A673 (cell line): ENCODE data around the gene ADARB2. TPM values are rescaled to one million over a fixed set of nuclear protein-coding genes. Genes with fewer than 3 reads are reported as not detected.
"Not testable (repeated sequence)": the region's sequence is repeated elsewhere in the genome, so short reads cannot be mapped to it uniquely, and the experiment has no call there.

Source experiments
- BruUV-seq: library from RNA; stranded (reverse); fragments of 400-500 nt; replicated peaks from 2 replicates; lab custom pipeline; 2021; lab: Mats Ljungman, UMichigan
- CTCF ChIA-PET: fragments of 300-600 bp; sonication (Branson Sonifier 250); formaldehyde crosslinking; loops from one replicate; lab custom pipeline; 2022; ENCODE audit warnings: antibody characterized with exemption; lab: Charles Lee
- POLR2A ChIA-PET: fragments of 300-600 bp; sonication (Branson Sonifier 250); formaldehyde crosslinking; loops from one replicate; lab custom pipeline; 2022; ENCODE audit warnings: antibody characterized with exemption; ENCODE audit not compliant: low non-redundant PET; lab: Charles Lee
- DNase-seq: peaks from one replicate; pipeline ENCODE4 v3.0.0-alpha.2; 2015; ENCODE audit warnings: low spot score
- H3K27ac ChIP-seq: fragments of 200-600 bp; sonication (generic); 2 replicates; pipeline ENCODE4 v1.5.1; 2016; ENCODE audit warnings: mixed run types, low read depth, mild to moderate bottlenecking, mixed read lengths, antibody characterized with exemption, low read length; ENCODE audit not compliant: poor library complexity, severe bottlenecking
- H3K27me3 ChIP-seq: fragments of 200-600 bp; sonication (generic); replicated peaks from 2 replicates; pipeline ENCODE4 v1.6.1; 2017; ENCODE audit warnings: mixed run types, low read depth, mild to moderate bottlenecking, mixed read lengths, antibody characterized with exemption, low read length; ENCODE audit not compliant: insufficient read depth, poor library complexity
- H3K36me3 ChIP-seq: fragments of 200-600 bp; sonication (generic); 2 replicates; pipeline ENCODE4 v1.6.1; 2016; ENCODE audit warnings: mixed run types, mild to moderate bottlenecking, mixed read lengths, antibody characterized with exemption, low read length; ENCODE audit not compliant: insufficient read depth, poor library complexity, severe bottlenecking
- H3K4me1 ChIP-seq: fragments of 200-600 bp; sonication (generic); 2 replicates; pipeline ENCODE4 v1.6.1; 2017; ENCODE audit warnings: mixed run types, mild to moderate bottlenecking, mixed read lengths, antibody characterized with exemption, low read length; ENCODE audit not compliant: insufficient read depth, poor library complexity, severe bottlenecking
- H3K4me3 ChIP-seq: fragments of 200-600 bp; sonication (generic); 2 replicates; pipeline ENCODE4 v1.5.1; 2016; ENCODE audit warnings: low read depth, mixed run types, mild to moderate bottlenecking, mixed read lengths, low read length; ENCODE audit not compliant: poor library complexity, severe bottlenecking
- H3K9me3 ChIP-seq: fragments of 200-600 bp; sonication (generic); 2 replicates; pipeline ENCODE4 v1.6.1; 2016; ENCODE audit warnings: mixed run types, low read depth, mild to moderate bottlenecking, mixed read lengths, antibody characterized with exemption, low read length; ENCODE audit not compliant: poor library complexity, severe bottlenecking
- EZH2 ChIP-seq: fragments of 200-600 bp; sonication (generic); IDR thresholded peaks from 2 replicates; pipeline ENCODE4 v1.6.1; 2017; ENCODE audit warnings: borderline replicate concordance, low read depth, mild to moderate bottlenecking, mixed read lengths, antibody characterized with exemption, low read length; ENCODE audit not compliant: poor library complexity, severe bottlenecking
- intact Hi-C: fragments of 100-400 bp; cut with micrococcal nuclease; formaldehyde crosslinking; loops from one replicate; pipeline ENCODE4 v1.10.0; 2022; ENCODE audit not compliant: unreplicated experiment
- total RNA-seq: library from RNA; stranded (reverse); gene quantifications from 2 replicates; pipeline ENCODE4 v1.2.3, GENCODE V29; 2021
- TF ChIP-seq, protein P1 (sequence below): fragments of 300-800, 200-600 bp; sonication (generic); conservative IDR thresholded peaks from 2 replicates; pipeline ENCODE4 v1.5.1; 2017; ENCODE audit warnings: low read depth, mild to moderate bottlenecking, antibody characterized with exemption, low read length, moderate library complexity, mixed read lengths

Gene ADARB2
- total RNA-seq, 1 experiment from 2014 or later = not detected

DNA sequence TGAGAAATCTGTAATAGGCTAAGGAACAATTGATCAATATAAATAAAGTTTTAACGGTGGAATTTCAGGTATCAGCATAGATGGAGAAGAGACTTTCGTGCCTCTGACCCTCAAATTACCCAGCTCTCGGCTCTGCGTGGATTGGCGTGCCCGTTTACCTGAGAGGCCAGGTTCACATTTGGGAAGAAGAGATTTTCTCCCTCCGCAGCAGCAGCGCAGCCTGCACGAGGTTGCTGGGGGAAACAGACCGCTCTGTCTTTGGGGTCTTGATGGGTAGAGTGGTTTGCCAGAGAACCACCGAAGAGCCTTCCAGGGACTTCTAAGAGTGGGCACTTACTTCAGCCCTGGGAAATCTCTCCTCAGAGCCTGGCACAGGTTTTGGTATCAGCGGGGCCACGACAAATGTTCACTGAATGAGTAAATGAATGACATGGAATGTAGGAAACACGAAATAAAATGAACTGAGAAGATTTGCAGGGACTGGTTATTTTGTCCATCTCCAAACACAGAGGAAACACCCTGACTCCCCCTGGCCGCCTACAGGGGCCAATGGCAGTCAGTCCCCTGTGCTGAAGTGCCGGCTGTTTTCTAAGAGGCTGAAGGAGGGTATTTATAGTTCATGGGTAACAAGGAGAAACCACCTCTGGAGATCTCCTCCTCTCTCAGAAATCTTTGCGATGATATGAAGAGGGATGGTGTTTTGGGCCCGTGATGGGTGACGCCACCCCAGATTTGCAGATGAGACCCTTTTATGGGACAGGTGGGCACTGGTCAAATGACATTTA lies 338.5 kb downstream of the ADARB2 start:
- BruUV-seq = no TSS peak
- CTCF ChIA-PET = no interaction called here
- Histone ChIP-seq H3K4me3 (no peak overlapping the region), H3K4me1 (no peaks in the 10 kb centered on the region), H3K9me3 (no peaks in the 10 kb centered on the region), H3K36me3 (no peaks in the 10 kb centered on the region), H3K27me3 (peaks cover 40% of the 10 kb centered on the region), H3K27ac (no peak overlapping the region)
- intact Hi-C loops = no loop called here
- DNase-seq = no peak
- TF ChIP-seq, protein P1, sequence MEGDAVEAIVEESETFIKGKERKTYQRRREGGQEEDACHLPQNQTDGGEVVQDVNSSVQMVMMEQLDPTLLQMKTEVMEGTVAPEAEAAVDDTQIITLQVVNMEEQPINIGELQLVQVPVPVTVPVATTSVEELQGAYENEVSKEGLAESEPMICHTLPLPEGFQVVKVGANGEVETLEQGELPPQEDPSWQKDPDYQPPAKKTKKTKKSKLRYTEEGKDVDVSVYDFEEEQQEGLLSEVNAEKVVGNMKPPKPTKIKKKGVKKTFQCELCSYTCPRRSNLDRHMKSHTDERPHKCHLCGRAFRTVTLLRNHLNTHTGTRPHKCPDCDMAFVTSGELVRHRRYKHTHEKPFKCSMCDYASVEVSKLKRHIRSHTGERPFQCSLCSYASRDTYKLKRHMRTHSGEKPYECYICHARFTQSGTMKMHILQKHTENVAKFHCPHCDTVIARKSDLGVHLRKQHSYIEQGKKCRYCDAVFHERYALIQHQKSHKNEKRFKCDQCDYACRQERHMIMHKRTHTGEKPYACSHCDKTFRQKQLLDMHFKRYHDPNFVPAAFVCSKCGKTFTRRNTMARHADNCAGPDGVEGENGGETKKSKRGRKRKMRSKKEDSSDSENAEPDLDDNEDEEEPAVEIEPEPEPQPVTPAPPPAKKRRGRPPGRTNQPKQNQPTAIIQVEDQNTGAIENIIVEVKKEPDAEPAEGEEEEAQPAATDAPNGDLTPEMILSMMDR = no peak
- TF ChIP-seq EZH2 = no peak
- POLR2A ChIA-PET = no interaction called here

DNA sequence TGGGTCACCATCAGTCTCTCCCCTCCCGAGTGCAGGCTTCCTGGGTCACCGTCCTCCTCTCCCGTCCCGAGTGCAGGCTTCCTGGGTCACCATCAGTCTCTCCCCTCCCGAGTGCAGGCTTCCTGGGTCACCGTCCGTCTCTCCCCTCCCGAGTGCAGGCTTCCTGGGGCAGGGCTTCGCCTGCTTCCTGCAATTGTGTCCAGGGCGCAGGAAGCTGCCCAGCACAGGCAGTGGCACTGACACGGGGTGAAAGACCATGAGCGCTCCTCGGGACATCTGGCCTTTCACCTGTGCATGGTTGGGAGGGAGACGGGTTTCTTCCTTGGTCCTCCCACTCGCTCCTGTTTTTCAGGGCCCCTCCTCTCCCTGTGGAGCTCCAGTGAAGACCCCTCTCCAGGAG lies 339.2 kb downstream of the ADARB2 start:
- H3K27ac ChIP-seq, CTCF ChIA-PET, intact Hi-C loops, DNase-seq, POLR2A ChIA-PET, H3K4me3 ChIP-seq, H3K4me1 ChIP-seq, H3K36me3 ChIP-seq, H3K9me3 ChIP-seq, BruUV-seq: not testable (repeated sequence)
- peaks cover 33% of the 10 kb centered on the region for H3K27me3 ChIP-seq

- no peak overlapping the region for H3K4me3 ChIP-seq
- H3K4me1 ChIP-seq = no peaks in the 10 kb centered on the region
- H3K27ac ChIP-seq = no peak overlapping the region
- POLR2A ChIA-PET = no interaction called here
- no peaks in the 10 kb centered on the region for H3K36me3 ChIP-seq
- no peak for DNase-seq
- BruUV-seq = no TSS peak
- no peak for TF ChIP-seq EZH2
- TF ChIP-seq, protein P1 = no peak
- peaks cover 25% of the 10 kb centered on the region for H3K27me3 ChIP-seq
- no peaks in the 10 kb centered on the region for H3K9me3 ChIP-seq
- intact Hi-C loops = no loop called here
- CTCF ChIA-PET = no interaction called here
Observed at GRCh38 chr10:1396297-1396635, 341.1 kb downstream of the ADARB2 start.
